GM19099 (cell line): ENCODE measurements around the gene CTNNA3.

Source experiments
- POLR2A ChIP-seq: IDR thresholded peaks from 3 replicates; pipeline ENCODE4 v1.6.1; 2011; ENCODE audit warnings: low read depth; ENCODE audit not compliant: insufficient read length; ENCODE audit errors: extremely low read depth

Gene CTNNA3

DNA sequence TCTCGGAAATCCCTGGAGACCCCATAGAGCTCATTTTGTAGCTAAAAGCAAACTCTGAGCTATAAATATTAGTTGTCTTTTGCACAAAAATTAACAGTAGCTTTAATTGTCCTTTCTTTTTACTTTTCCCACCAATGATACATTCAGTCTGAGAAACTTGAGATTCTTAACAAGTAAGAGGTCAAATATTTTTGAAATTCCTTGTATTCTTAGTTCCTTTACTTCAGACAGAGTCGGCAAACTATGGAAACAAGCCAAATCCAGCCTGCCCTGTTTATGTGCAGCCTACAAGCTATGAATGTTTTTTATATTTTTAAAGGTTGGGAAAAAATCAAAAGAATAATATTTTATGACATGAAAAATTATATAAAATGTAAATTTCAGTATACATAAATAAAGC lies 146.6 kb downstream of the CTNNA3 start:
- TF ChIP-seq POLR2A, result no peak

DNA sequence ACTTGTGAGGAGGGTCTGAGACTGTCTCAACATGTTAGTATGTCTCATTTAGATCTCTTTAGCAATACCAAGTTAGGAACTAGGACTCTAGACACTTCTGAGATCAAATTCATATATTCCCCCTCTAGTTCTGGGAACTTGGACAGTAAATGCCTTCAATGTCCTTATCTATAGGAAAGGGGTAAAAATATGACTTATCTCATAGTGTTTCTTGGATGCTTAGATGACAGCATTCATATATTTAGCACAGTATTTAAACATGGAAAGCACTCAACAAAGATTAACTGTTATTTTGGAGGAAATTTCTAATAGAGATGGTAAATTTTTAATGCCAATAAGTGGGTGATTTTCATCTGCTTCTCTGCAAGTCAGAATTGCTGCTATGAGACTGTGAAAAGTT lies 154.6 kb downstream of the CTNNA3 start:
- TF ChIP-seq POLR2A, result no peak

DNA sequence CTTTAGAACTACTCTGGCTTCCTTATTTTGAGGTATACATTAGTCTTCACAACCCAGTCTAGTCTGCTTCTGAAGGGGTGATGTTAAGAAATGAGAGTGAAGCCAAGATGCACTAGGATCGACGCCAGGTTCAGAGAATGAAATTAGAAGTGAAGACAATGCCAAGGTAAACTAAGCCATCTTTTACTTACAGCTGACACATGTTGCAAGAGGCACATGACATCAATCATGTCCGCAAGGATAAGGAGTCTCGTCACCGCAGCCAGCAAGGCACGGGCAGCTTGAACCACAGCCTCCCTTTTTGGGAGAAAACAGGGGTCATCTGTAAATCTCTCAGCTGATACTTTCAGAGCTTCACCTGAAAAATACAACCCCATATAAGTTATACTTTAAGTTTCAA lies 156.7 kb downstream of the CTNNA3 start:
- no peak for TF ChIP-seq POLR2A

DNA sequence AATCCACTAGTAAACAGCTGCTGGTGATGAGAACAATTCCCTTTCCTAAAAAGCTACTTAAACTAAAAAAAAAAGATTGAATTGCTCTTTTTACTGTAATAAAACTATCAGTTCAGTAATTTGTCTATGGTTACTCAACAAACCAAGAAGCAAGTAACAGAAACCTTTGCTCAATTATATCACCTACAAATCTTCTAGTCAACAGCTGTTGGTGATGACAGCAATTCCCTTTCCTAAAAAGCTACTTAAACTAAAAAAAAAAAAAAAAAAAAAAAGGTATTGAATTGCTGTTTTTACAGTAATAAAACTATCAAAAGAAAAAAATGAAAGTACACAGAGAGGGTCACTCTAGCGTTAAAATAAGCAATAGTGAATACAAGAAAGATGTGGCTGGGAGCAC lies 158.1 kb downstream of the CTNNA3 start:
- TF ChIP-seq POLR2A, result no peak

DNA sequence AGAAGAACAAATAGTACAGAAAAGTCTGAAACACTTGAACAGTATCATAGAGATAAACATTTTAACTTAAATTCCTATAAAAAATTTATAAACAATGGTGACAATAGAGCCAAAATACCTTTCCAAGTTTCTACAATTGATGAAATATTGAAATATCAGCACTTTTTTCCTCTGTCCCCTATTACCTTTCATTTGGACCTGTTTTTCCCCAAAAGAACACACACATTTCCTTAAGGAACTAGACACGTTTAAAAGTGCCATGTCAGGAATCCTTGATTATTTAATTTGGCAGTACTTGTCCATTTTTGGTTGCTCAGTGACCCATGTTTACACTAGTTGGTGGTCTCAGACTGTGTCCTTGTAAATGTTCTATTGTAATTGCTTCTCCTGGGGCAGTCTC lies 162.6 kb downstream of the CTNNA3 start:
- TF ChIP-seq POLR2A, result no peak

DNA sequence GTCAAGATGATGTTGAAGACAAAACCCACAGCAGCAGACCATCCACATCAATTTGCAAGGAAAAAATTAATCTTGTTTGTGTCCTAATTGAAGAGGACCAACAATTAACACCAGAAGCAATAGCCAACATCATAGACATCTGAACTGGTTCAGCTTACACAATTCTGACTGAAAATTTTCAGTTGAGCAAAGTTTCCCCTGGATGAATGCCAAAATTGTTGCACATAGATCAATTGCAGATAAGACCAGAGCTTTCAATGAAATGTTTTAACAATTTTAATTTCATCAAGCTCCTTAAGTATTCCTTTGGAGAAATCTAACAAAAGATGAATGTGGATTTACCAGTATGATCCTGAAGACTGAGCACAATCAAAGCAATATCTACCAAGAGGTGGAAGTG lies 168.6 kb downstream of the CTNNA3 start:
- no peak for TF ChIP-seq POLR2A

DNA sequence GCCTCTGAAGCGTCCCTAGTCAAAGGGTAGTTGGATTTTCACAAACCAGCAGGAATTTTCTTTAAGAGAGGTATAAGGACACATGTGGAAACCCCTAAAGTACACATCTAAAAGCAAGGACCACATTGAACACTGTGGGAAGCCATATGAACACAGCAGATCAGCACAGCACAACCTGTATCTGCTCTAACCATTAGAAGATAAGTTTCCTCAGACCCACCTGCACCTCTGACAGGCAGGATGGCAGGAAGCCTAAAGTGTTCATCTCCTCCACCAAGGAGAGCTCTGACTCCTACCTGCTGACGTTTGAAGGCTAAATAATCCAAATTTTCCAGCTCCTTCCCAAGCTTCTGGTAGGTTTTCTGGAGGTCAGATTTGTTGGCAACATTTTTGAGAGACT lies 174.4 kb downstream of the CTNNA3 start:
- TF ChIP-seq POLR2A, result no peak

DNA sequence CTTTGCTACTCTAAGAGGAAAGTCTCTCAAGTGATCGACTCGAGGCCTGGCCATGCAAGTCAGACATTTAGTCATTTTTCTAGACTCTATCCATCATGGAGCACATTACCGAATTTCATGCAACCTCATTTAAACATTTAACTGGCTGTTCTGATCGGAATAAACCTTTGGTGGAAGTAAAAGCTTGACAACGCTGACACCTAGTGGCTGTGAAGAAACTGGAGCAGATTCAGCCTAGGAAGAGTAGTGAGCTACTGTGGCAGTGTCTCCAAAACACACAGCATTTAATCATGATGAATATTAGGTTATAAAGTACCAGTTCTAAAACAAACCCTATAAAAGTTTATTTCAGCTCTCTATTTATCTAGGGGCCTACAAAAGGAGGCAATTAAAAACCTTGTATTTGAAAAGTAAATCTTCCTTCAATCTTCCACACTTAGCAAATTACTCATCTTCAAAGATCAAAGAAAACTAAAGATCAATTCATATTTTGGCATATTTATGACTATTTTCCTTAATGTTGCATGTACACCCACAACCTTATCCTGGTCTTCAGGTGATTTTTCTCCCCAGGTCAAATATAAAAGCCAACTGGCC lies 175.0 kb downstream of the CTNNA3 start:
- no peak for TF ChIP-seq POLR2A

DNA sequence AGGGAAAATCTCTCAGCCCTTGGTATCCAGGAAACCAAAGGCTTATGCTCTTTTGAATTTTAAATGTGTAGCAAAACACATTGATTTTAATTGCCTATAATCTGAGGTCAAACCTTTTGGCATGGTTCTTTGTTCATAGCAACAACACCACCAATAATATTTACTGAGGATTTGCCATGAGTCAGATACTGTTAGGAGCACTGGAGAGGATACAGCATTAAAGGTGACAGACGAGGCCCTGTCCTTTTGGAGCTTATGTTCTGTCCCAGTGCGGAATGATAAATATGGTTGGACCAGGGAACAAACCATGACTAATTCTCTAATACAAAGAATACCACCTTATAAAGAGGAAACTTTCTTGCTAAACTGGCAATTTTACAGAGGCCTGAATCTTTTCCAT lies 176.6 kb downstream of the CTNNA3 start:
- no peak for TF ChIP-seq POLR2A

DNA sequence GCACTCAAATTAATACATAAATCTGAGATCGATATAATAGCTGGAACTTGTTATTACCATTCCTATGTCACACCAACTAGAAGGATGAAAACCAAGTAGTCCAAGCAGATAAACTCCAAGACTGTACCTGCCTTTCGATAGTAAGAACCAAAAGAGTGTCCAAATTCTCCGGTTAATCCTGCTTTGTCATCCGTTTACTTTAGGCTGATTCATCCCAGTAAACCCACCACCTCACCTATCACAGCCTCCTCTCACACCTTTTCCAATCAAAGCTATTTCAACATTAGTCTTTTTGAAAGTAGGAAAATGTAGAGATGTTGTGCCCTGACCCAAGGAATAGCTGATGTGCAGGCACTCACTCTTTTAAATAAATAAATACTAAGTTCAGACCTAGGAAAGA lies 177.2 kb downstream of the CTNNA3 start:
- TF ChIP-seq POLR2A, result no peak

DNA sequence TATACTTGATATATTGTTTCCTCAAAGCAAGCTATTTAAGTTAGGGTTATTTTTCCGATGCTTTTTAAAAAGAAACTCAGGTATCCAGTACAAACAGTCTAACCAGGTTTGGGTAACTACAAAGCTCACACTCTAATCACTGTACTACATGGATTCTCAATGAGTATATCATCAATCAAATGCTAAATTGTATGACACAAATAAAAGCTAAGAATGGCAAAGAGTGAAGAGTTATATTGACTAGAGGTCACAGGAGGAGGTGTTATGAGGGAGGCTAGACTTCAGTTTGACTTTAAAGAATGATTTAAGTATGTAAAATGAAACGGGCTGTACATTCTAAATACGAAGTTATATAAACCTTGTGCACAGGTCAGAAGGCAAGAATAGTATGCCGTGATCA lies 178.0 kb downstream of the CTNNA3 start:
- TF ChIP-seq POLR2A, result no peak

DNA sequence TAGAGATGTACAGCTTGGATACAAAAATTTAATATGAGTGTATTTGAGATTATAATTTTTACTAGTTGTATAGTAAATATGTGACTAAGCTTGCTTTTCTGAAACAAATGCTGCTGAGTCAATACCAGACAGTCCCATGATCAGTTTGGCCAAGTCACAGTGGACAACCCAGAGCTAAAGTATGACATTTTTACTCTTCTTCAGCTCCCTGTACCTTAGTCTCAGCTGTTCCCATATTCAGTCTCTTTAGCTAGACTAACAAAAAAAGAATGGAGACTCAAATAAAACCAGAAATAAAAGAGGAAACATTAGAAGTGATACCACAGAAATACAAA lies 189.3 kb downstream of the CTNNA3 start:
- TF ChIP-seq POLR2A, result no peak

DNA sequence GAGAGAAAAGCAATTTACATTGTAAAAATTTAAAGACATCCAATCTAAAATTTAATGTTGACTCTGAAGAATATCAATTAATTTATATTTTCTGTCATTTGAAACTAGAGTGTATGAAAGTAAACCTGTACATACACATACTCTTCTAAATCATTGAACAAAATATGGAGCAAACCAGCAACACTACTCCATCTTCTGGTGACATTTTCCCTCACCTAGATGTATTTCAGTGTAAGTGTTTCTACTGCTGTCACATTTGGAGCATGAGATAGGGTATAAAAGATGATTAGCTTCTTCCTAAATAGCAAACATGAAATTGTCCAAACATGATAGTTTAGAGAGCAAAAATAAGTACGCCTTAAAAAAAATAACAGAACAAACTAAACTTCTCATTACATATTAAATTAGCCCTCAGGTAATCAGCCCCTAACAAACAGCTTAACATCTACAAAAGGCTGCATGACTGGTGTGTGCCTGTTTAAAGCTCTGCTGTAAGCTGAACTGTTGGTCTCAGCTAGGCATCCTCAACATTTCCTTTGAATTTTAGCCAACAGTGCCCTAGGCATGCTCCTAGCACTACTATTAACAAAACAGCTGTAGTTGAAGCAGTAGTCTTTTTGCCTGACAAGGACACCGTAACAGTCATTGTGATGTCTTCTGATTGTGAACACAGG lies 189.8 kb downstream of the CTNNA3 start:
- no peak for TF ChIP-seq POLR2A

DNA sequence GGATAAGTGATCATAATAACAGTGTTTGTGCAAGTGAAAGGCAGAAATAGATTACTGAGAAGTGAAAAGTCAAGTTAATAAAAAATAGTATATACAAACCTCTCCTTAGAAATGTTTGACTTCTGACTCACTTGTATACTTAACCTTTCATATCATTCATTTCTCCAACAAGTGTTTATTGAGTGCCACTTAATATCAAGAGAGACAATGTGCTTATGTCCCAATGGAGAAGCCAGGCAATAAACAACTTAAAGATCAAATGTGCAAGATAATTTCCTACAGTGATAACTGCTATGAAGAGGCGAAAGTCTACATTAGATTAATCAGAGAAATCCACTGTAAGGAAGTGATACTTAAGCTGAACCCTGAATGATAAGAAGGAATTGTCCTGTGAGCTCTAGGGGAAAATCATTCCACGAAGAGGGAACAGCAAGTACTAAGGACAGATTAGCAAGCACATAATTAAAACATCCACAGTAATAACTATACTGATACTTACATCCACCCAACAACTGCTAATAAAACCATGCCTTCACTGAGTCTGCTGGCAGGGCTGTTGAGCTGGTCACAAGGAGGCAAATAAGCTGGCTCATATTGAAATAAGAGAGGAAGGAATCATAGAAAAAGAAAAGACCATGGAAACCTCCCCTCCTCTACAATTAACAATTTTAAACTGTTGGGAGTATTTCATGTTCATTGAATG lies 203.5 kb downstream of the CTNNA3 start:
- no peak for TF ChIP-seq POLR2A

DNA sequence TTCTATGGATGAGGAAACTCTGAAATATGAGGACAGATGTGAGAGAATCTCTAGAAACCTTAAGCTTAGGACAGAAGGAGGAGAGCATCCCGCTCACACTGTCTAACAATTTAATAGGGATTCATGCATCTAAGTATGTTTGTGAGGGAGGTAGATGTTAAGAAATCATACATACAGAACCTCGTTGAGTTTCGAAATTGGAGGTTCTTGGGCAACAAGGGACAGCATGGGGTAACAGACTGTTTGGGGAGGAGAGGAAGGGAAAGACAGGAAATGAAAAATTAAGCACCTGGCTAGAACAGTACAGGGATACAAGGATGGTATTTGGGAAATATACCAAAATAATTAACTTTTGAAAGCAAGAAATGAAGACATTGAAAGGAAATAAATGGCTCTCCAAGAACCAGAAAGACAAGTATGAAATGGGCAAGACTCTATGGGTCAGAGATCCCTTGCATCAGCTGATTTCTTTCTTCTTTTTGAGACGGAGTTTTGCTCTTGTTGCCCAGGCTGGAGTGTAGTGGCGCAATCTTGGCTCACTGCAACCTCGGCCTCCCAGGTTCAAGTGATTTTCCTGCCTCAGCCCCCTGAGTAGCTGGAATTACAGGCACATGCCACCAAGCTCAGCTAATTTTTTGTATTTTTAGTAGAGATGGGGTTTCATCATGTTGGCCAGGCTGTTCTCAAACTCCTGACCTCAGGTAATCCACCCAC lies 207.9 kb downstream of the CTNNA3 start:
- no peak for TF ChIP-seq POLR2A

DNA sequence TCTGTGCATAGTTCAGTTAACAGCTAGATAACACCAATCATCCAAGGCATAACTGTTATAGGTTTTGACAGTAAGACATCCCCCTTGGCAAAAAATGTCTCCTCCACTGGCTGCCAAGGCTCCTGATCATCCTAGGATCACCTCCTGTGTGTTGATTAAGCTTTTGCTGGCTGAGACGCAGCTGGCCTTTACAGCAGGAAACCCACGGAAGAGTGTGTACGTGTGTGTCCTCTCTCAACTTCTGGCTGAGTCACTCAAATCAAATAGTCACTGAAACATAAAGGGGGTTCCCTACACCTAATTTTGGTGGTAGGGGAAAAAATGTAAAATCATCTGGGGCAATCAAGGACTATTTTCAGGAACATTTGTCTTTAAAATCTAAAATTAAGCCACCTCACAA lies 208.8 kb downstream of the CTNNA3 start:
- no peak for TF ChIP-seq POLR2A
